Measurements from ENCODE around the gene OR4C16.

Gene OR4C16

GRCh38 chr11:55571828-55572227, at the start of gene OR4C16:
Gene OR4C16, plus strand, starts transcription at chr11:55572128. Its CDS starts 0 bp downstream, at chr11:55572128.
- no peak for DNase-seq (ENCODE audit: low read depth)

- DNase-seq (ENCODE audit: low read depth) = no peak
Measured at GRCh38 chr11:55554169-55554568, 17.8 kb upstream of the OR4C16 start, which contains the start of gene OR4C15. Gene OR4C15, plus strand, starts transcription at chr11:55554469. Its CDS starts 0 bp downstream, at chr11:55554469.

DNA sequence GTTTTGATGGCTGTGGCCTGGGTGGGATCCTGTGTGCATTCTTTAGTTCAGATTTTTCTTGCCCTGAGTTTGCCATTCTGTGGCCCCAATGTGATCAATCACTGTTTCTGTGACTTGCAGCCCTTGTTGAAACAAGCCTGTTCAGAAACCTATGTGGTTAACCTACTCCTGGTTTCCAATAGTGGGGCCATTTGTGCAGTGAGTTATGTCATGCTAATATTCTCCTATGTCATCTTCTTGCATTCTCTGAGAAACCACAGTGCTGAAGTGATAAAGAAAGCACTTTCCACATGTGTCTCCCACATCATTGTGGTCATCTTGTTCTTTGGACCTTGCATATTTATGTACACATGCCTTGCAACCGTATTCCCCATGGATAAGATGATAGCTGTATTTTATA, 620 bp downstream of the OR4C16 start:
- DNase-seq (ENCODE audit: low read depth) = no peak

- no peak for DNase-seq (ENCODE audit: low read depth)
Measured at GRCh38 chr11:55607545-55607944, 35.6 kb downstream of the OR4C16 start, which contains the start of gene OR4C11. Gene OR4C11, minus strand, starts transcription at chr11:55607645. Its CDS starts 3,272 bp downstream, at chr11:55604373.

Measured in activated T-cell treated with anti-CD3 and anti-CD28 coated beads for 1 hour (primary cell).